HG03025 (cell line): ENCODE results near the gene C13orf46.
"Not testable (repeated sequence)": the region's sequence is repeated elsewhere in the genome, so short reads cannot be mapped to it uniquely, and the experiment has no call there.

Experiments used
- ATAC-seq: cut with Tn5 transposase; IDR thresholded peaks from one replicate; pipeline ENCODE4 v1.9.1; 2021; ENCODE audit warnings: mild to moderate bottlenecking, moderate library complexity; ENCODE audit not compliant: unreplicated experiment, low FRiP score

C13orf46 gene

GRCh38 chr13:113914333-113915011, 59.4 kb downstream of the C13orf46 start:
- ATAC-seq, result no peak

- ATAC-seq, result not testable (repeated sequence)
These were observed 60.0 kb downstream of the C13orf46 start for GRCh38 chr13:113913838-113914237.

GRCh38 chr13:113913408-113913807, 60.5 kb downstream of the C13orf46 start:
- ATAC-seq, result not testable (repeated sequence)

GRCh38 chr13:113912596-113912995, 61.3 kb downstream of the C13orf46 start:
- ATAC-seq, result no peak

GRCh38 chr13:113907635-113908617, 66.0 kb downstream of the C13orf46 start:
- no peak for ATAC-seq

- no peak for ATAC-seq
These were observed 67.3 kb downstream of the C13orf46 start for GRCh38 chr13:113906571-113906970.

- no peak for ATAC-seq
These were observed 67.9 kb downstream of the C13orf46 start for GRCh38 chr13:113905942-113906341.

- no peak for ATAC-seq
These were observed 68.9 kb downstream of the C13orf46 start for GRCh38 chr13:113905018-113905417.

GRCh38 chr13:113904411-113904810, 69.5 kb downstream of the C13orf46 start:
- ATAC-seq, result no peak

GRCh38 chr13:113903912-113904311, 70.0 kb downstream of the C13orf46 start:
- ATAC-seq, result no peak
